GM19468 (cell line): ENCODE results near the gene PCYT2.
A peak's percentile ranks its signal among the peaks of the same experiment; 100 is the strongest.

Source experiments
- ATAC-seq: cut with Tn5 transposase; IDR thresholded peaks from one replicate; pipeline ENCODE4 v1.9.1; 2021; ENCODE audit warnings: mild to moderate bottlenecking, moderate library complexity, moderate number of reproducible peaks; ENCODE audit not compliant: unreplicated experiment; ENCODE audit errors: extremely low read depth

The PCYT2 gene

DNA sequence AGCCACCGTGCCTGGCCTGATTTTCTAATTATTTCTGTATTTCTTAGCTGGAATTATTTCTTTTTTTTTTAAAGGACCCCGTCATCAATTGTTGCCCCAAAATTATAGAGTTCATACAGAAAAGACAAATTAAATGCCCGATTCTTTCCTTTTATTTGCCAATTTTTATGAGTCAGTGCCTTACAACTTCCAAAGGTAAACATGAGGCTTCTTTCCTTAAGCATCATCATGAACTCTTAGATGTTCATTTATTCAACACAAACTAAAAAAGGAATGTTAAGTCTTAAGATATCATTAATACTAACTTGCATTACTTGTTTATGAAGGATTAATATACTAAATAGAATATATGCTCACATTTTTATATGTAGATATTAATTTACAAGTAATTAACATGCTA lies 32.9 kb downstream of the PCYT2 start:
- ATAC-seq: no peak

DNA sequence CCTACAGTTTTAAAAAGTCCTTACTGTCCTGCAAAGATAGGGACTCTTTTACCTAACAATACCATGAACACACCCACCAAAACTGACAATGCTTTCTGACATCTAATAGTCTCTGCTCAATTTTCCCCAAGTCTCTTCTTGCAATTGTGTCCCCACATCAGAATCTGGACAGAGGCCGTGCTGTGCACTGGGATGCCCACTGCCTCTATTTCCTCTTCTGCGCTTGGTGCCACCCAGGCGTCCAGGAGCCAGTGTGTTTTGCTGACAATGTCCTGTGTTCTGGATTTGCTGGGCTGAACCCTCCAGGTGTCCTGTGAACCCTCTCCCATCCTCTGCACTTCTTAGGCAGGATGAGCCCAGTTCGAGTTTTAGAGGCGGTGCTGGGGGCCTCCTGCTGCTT lies 33.6 kb downstream of the PCYT2 start:
- ATAC-seq: no peak

DNA sequence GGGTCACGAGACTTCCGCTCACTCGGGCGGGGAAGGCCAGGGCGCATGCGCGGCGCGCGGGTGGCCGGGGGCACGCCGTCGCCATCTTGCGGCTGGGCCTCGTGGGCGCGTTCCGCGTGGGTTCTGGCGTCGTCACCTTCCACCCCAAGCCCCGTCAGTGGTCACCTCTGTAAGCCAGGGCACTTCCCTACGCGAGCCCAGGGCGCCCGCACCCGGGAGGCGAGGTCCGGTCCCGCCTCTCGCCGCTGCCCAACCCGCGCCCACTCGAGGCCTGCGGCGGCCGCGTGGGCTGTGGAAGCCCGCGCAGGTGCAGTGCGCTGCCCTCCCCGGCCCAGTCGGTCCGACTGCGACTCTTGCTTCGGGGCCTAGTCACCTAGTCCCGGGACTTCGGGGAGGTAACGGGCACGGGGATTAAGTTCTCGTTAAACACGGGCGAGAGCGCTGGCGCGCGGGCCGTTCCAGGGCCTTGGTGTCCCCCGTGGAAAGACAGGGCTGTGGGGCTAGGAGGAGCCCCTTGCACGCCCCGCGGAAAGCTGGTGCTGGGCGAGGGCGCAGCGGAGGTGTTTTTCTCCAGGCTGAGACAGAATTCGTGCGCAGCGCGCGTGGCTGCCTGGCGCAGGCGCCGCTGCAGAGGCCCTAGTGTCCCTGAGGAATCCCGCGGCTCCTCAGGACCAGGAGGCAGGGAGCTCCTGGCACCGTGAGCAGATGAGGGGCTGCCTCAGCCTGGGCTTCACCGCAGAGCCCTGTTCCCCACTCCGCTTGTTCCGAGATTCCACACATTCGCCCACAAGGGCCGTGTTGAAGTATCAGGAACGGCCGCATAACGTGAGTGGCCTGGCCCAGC lies 39.6 kb downstream of the PCYT2 start:
- ATAC-seq: peak; percentile 16

DNA sequence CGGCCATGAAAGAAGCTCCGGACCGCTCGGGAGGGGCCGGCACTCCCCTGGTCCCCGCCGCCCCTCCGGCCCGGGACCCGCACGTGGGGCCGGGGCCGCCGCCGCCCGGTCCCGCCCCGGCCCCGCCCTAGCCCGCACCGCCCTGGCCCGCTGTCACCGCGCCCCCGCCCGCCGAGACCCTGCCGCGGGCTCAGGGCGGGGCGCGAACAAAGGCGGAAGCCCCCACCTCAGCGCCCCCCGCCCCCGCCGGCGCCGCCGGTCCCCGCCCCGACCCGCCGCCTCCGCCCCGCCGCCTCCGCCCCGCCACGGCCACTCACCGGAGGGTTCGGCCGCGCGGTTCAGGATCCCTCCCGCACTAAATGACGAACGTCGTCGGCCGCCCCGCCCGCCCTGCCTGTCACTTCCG lies 40.2 kb downstream of the PCYT2 start, which contains the start of gene ARHGDIA:
Gene ARHGDIA (minus strand): TSS at position 357 of the 406 bp plus-strand sequence. CDS start 1,407 bp downstream, outside the sequence.
- ATAC-seq: peak; percentile 9

DNA sequence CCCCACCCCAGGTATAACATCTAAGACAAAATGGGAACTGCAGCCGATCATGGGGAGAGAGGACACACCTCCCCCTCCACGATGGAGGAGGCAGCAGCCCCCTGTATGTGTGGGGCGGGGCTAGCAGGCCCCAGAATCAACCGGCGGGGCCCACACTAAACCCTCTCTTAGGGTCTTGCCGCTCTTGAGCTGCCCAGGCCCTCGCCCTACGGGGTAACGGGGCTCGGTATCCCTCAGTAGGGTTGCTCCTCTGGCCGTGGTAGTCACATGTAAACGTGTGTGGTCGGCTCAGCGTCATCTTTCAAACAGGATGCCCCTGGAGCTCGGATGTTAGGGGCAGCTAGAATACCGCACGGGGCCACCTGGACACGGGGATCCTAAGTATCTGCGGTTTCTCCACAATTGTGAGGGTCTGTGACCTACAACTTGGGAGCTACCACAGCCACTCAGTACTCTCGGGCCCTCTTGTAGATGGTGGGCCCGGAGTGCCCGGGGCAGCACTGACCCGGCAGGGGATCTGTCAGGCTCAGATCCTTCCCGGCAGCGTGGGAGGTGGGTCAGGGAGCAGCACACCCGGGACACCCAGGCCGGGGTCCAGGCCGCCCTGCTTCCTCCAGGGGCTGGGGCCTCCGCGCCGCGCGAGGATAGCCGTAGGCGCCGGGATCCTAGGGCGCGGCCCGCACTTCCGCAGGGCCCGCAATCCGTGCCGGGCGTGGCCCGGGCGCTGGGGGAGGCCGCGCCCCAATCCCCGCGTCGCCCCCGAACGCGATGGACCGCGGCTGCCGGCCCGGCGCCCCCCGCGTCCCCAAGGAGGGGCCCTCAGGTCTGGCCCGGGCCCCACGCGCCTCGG lies 40.8 kb downstream of the PCYT2 start:
- no peak for ATAC-seq

DNA sequence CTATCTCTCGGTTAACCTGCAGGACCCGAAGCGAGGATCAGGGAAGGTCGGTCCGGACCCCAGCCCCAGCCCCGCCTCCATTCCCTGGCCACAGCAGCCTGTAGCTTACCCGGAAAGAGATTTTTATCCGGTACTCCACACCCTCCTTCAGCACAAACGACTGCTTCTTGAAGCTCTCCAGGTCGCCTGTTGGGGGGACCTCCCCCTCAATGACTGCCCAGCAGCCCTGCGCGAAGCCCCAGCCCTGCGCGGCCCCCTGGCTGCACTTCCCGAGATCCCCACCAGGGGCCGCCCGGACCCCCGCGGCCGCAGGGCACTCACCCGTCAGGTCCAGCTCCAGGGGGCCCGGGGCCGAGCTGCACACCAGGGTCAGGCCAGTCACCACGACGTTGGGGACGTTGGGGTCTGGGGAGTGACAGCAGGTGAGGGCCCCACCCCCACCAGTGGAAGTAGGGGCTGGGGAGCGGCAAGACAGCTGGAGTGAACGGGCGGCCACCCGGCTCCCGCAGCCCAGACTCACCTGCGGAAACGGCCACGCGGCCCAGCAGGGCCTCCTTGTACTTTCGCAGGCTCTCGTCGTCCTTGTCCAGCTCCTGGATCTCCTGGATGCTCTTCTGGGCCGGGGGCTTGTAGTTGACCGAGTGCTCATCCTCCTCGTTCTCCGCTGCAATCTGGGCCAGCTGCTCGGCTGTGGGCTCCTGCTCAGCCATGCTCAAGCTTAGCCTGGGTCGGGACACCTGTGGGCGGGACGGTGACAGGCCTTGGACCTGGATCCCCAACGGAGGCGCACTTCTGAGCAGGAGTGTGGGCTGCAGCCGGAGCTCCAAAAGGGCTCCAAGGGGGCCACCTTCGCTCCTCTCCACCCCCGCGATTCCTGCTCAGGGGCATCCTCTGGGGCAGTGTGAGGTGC lies 41.7 kb downstream of the PCYT2 start:
- no peak for ATAC-seq

DNA sequence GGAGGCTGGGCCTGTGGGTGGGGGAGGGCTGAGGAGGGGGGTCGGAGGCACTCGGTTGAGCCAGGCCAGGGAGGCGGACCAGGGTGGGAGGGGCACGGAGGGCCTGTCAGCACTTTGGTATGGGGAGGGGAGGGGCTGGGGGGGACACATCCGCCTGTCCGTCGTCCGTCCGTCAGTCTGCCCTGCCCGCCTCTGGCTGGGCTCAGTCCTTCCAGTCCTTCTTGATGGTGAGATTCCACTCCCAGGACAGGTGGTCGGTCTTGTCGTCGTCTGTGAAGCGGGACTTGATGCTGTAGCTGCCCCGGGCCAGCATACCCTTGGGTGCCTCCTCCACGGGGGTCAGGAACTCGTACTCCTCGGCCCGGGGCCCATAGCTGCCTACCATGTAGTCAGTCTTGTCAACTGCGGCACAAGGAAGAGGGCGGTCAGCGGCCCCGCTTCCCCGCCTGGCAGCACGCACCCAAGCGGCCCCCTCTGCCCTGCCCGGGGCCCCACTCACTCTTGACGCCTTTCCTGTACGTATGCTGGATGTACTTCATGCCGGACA lies 42.5 kb downstream of the PCYT2 start:
- no peak for ATAC-seq

DNA sequence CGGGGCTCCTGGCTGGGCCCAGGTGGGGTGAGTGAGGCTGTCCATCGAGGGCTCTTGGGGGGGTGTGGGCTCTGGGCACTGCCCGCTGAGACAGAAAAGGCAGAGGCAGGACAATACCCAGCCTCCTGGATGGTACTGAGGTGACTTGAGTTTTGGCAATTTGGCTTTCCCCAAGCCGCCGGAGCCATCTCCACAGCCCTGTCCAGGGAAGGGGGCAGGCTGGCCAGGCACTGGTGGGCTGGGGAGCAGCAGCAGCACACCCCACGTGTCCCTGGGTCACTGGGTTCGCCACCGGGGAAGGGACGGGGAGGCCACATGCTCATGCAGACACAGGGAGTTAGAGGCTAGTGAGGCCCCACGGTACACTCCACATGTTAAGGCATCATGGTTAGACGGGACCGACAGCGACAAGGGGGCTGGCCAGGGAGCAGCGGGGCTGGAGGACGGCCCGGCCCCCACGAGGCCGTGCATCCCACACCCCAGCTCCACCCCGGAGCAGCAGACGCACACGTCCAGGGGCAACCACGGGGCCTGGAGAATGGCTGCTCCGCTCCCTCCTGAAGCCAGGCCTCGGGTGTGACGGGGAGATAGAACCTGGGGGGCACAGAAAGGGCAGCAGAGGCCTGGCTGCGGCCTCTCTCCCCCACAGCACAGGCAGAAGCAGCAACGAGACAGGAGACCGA lies 43.1 kb downstream of the PCYT2 start:
- ATAC-seq: no peak

DNA sequence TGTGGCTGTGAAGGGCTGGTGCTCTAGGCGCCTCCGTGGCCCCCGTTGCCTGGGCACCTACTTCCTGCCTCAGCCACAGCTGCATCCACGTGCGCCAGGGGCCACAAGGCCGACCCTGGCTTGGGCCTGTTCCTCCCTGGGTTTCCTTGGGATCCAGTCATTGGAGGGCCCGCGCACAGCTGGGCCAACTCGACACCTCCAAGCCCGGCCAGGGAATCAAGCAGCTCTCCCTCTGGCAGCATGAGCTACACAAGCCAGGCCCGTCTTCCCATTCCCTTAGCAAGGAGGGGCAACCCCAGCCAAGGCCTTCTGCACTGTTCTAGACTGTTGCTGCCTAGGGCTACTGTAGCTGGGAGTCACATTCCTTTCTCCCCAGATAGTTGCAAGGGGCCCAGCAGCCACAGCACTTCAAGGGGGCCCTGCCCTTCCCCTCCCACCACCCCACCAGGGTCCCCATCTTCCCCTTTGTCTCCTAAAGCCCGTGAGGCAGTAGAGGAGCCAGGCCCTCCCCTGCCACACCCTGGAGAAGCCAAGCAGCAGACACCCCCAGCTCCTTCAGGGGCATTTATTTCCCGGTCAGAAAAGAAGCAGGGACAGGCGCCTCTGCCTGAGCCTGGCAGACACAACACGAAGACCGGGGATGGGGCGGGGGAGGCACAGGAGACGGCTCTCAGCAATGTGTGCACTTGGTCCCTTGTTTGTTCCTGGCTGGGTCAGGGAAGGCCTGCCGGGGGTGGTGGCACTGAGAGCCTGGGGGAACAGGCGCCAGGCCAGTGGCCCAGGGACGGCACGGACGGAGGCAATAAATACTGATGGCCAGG lies 43.8 kb downstream of the PCYT2 start:
- no peak for ATAC-seq

DNA sequence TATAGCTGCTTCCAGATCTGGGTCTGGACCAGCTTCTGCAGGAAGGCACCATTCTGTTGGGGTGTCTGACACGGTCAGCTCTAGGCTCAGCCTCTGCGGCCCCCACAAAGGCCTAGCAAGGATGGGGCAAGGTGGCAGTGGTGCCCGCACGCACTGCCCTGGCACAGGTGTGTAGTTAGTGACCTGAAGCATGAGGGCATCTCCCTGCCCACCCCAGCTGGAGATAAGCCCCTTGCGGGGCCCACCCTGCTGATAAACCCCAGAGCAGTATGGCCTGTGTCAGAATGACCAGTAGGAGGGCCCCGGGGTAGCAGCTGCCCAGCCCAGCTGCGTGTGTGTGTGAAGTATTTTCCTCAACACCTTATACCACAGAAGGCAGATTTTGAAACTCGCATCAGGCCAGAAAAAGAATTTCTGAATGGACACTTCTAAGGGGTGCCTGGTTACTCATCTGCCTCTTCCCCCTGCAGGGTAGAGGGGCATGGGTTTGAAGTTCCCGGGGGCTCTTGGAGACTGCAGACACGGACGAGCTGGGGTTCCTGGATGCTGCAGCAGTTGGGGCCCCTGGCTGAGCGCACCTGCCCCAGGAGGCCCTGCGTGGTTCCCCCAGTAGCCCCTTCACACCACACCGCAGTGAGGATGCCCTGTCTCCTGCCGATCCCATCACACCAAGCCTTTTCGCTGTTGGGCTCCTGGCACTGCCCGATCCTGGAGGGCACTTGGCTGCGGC lies 44.6 kb downstream of the PCYT2 start:
- no peak for ATAC-seq

DNA sequence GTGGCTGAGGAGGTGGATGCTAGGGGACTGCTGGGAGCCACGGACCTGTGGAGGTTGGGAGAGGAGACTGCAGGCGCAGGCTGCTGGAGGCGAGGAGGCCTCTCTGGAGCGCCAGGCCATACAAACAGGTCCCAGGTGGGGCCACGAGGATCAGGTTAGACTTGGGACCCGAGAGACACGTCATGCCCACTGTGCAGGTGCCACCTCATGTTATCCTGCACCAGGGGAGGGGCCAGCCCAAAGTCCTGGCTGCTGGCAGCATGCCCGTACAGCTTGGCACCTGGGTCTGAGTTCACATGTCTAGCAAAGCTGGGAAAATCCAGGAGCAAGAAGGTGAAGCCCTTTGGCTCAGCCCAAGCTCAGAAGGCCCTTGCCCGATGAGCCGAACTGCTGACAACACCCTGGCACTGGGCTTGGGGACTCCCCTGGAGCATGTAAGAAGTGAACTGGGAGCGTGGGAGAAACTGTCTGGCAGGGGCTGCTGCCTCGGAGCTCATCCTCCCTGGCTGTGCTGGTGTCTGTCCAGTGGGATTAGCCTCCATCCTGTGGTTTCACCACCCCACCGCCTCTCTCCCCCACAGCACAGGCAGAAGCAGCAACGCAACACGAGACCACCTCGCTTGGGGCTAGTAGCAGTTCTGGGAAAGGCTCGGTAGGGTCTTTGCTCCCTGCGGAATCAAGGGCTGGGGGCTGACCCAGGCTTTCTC lies 45.3 kb downstream of the PCYT2 start:
- ATAC-seq: no peak

DNA sequence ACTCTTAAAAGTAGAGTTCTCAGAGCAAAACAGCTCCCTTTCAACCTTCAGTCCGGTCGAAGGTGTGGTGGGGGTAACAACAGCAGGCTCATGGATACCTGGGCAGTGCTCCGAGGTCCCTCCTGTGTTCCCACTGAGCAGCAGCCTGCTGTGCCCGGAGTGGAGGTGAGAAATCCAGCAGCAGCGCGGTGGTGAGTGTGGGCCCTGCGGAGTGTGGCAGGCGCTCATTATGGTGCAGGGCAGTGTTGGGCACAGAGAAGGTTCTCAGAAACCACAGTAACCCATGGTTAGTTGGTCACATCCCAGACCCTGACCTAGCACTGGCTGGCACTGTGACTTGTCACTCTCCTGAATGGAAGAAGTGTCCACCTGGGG lies 45.9 kb downstream of the PCYT2 start:
- ATAC-seq: no peak

DNA sequence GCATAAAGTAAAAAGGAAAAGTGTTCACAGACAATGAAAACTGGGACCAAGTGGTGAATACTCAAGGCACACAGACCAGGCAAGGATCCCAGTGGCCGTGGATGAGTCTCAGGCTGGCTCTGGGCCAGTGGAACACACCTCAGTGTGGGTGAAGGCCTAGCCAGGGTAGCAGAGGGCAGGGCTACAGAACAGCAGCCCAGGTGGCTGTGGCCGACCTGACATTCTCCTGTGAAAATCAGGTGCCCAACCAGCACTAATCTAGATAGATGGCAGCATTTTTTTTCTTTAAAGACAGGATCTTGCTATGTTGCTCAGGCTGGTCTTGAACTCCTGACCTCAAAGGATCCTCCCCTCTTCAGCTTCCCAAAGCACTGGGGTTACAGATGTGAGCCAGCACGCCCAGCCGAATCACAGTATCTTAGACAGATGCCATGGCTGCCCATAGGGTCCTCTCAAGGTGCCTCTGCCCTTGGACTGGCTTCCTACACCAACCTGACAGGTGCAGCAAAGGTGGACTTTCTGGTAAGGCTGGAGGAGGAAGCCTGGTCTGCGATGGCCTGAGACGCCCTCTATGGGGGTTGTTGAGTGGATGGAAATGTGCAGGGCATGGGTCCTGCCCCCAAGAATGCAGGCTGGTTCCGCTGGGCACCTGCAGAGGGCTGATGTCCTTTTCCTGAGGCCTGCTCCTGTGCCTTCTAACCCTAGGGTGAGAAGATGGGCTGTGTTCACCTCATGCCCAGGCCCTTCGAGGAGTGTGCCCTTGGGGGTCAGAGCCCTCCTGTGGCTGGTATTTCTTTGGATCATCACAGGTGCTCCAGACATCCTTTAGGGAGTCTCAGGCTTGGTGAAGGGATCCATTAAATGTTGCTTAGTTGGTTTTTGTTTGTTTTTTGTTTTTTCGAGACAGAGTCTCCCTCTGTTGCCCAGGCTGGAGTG lies 47.1 kb downstream of the PCYT2 start:
- no peak for ATAC-seq

DNA sequence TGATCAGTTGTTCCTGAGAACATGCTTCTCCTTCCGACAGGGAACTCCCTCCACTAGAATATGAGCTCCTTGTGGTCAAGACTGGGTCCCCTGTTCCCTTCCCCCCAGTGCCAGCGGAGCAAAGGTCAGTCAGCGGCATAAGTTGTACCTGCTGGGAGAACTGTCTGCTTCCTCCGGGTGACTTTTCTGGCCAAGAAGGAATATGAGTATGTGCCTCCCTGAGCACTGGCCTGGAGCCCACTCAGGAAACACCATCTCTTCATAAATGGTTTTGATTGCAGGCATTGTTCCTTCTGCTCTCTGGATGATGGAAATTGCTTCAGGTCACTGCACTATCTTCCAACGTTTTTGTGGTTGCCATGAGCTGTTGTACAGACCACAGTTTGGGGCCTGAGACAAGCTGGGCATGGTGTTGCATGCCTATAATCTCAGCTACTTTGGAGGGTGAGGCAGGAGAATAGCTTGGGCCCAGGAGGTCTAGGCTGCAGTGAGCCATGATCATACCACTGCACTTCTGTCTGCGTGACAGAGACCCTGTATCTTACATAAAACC lies 48.0 kb downstream of the PCYT2 start:
- no peak for ATAC-seq

DNA sequence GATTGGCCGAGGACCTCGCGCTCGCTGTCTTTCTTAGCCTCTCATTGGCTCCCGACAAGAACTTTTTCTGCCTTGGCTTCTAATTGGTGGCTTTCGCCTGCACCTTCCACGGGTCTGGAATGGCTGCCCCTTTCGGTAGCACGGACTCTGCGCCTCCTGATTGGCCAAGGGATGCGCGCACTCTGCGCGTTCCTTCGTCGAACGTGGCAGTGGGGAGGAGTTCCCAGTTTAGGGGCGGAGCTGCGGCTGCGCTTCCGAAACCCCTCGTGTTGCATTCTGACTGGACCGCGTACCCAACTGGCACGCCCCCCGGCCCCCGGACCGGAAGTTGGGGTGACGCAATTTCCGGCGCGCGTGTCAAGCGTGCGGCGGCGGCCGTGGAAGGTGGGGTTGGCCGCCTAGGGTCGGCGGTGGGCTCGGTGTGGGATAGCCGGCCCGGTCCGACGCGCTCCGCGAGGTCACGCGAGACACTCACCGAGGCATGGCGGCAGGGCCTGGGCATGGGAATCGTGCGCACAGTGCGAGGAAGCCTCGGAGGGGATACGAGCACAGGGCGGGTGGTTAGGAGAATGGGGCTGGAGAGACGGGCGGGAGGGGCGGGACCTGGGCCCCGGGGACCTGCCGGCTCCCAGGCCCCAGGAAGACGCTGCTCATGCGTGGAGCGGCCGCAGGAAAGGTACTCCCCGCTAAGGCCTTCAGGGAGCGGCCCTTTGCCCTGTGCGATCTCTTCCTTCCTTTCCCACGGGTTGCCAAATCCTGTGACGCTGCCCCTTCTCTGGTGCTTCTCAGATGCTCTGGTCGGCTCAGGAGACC lies 50.2 kb downstream of the PCYT2 start:
- ATAC-seq: peak; percentile 74
